Trophoblast cell (in vitro differentiated cells and primary cell): ENCODE measurements around the gene ETHE1.

Source experiments
- DNase-seq, 2 donors: peaks; one replicate each; pipeline ENCODE4 v3.0.0-alpha.2; 2016
- H2AFZ ChIP-seq: 2 replicates; pipeline ENCODE4 v1.6.1; 2013; ENCODE audit warnings: low read length, moderate library complexity, mild to moderate bottlenecking; ENCODE audit not compliant: insufficient read depth, poor library complexity
- H2AK5ac ChIP-seq: 2 replicates; pipeline ENCODE4 v1.6.1; 2013; ENCODE audit warnings: mild to moderate bottlenecking, low read length
- H2BK120ac ChIP-seq: 2 replicates; pipeline ENCODE4 v1.6.1; 2013; ENCODE audit warnings: low read length, mild to moderate bottlenecking, moderate library complexity; ENCODE audit not compliant: insufficient read depth, poor library complexity
- H2BK12ac ChIP-seq: 2 replicates; pipeline ENCODE4 v1.6.1; 2013; ENCODE audit warnings: mild to moderate bottlenecking, low read length, moderate library complexity
- H2BK5ac ChIP-seq: 2 replicates; pipeline ENCODE4 v1.6.1; 2013; ENCODE audit warnings: low read length, low read depth, moderate library complexity, mild to moderate bottlenecking; ENCODE audit not compliant: poor library complexity
- H3K14ac ChIP-seq: 2 replicates; pipeline ENCODE4 v1.6.1; 2013; ENCODE audit warnings: mild to moderate bottlenecking, low read length
- H3K18ac ChIP-seq: 2 replicates; pipeline ENCODE4 v1.6.1; 2013; ENCODE audit warnings: mild to moderate bottlenecking, low read length
- H3K23ac ChIP-seq: 2 replicates; pipeline ENCODE4 v1.6.1; 2013; ENCODE audit warnings: low read length
- H3K27ac ChIP-seq: 2 replicates; pipeline ENCODE4 v1.5.1; 2013; ENCODE audit warnings: low read depth, mild to moderate bottlenecking, inconsistent platforms, low read length, moderate library complexity
- H3K27me3 ChIP-seq: 2 replicates; pipeline ENCODE4 v1.6.1; 2013; ENCODE audit warnings: inconsistent platforms, mild to moderate bottlenecking, low read length, moderate library complexity; ENCODE audit not compliant: insufficient read depth
- H3K36me3 ChIP-seq, 2 experiments: 1 replicate in 1 of 2; 2 replicates in 1 of 2; pipeline ENCODE4 v1.6.1; 2013; ENCODE audit warnings: low read length in 2 of 2, mild to moderate bottlenecking in 2 of 2, moderate library complexity in 1 of 2; ENCODE audit not compliant: insufficient read depth in 2 of 2, control insufficient read depth in 1 of 2
- H3K4ac ChIP-seq: 2 replicates; pipeline ENCODE4 v1.6.1; 2013; ENCODE audit warnings: low read depth, mild to moderate bottlenecking, low read length, moderate library complexity
- H3K4me1 ChIP-seq, 2 experiments: 1 replicate in 1 of 2; 2 replicates in 1 of 2; pipeline ENCODE4 v1.6.1; 2013; ENCODE audit warnings: low read length in 2 of 2, mild to moderate bottlenecking in 2 of 2, moderate library complexity in 1 of 2; ENCODE audit not compliant: insufficient read depth in 2 of 2, control insufficient read depth in 1 of 2
- H3K4me2 ChIP-seq: 2 replicates; pipeline ENCODE4 v1.6.1; 2013; ENCODE audit warnings: inconsistent platforms, mild to moderate bottlenecking, low read length, moderate library complexity
- H3K4me3 ChIP-seq: 2 replicates; pipeline ENCODE4 v1.5.1; 2013; ENCODE audit warnings: mild to moderate bottlenecking, low read depth, low read length, inconsistent platforms
- H3K79me1 ChIP-seq: one replicate; pipeline ENCODE4 v1.6.1; 2013; ENCODE audit warnings: low read length
- H3K79me2 ChIP-seq: 2 replicates; pipeline ENCODE4 v1.6.1; 2013; ENCODE audit warnings: low read length, mild to moderate bottlenecking; ENCODE audit not compliant: control insufficient read depth, insufficient read depth, poor library complexity
- H3K9ac ChIP-seq: 2 replicates; pipeline ENCODE4 v1.6.1; 2013; ENCODE audit warnings: mild to moderate bottlenecking, low read length
- H3K9me3 ChIP-seq: 2 replicates; pipeline ENCODE4 v1.6.1; 2013; ENCODE audit warnings: low read depth, mild to moderate bottlenecking, control low read depth, inconsistent platforms, low read length; ENCODE audit not compliant: insufficient read depth
- H4K12ac ChIP-seq: 2 replicates; pipeline ENCODE4 v1.6.1; 2013; ENCODE audit warnings: low read depth, mild to moderate bottlenecking, low read length, moderate library complexity
- H4K8ac ChIP-seq: 2 replicates; pipeline ENCODE4 v1.6.1; 2013; ENCODE audit warnings: low read depth, mild to moderate bottlenecking, low read length, moderate library complexity
- H4K91ac ChIP-seq: one replicate; pipeline ENCODE4 v1.6.1; 2013; ENCODE audit warnings: low read depth, mild to moderate bottlenecking, low read length, moderate library complexity
- WGBS: extraction: QIAGEN DNeasy Blood & Tissue Kit; methylation state at CpG from one replicate; pipeline ENCODE4 v1.1.7; 2013; ENCODE audit warnings: missing lambda C conversion rate; ENCODE audit not compliant: insufficient read length, insufficient coverage; ENCODE audit errors: extremely low coverage; 5-methylcytosine and 5-hydroxymethylcytosine counted together

The ETHE1 gene

DNA sequence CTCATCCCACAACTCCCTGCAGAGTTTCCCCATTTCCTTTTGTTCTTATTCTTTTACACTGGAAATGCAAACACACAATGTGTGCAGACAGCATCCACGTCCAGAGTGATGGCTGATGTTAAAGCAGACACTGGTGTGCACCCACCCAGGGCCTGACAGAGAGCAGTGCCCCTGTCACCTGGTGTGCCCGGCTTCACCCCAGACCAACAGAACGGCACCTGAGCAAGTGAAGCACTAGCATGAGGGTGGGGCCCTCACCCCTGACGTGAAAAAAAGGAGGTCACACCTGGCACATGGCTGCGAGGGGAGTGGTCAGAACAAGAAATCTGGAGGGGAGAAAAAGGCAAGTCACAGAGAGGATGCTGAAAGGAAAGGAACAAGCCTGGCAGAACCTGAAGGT is 18.3 kb upstream of the ETHE1 start:
- H3K27me3 ChIP-seq, result no peaks in the 10 kb centered on the region
- no peak overlapping the region for H4K12ac ChIP-seq
- H3K9me3 ChIP-seq, result peaks cover 4% of the 10 kb centered on the region
- H3K4me1 ChIP-seq, result no peaks in the 10 kb centered on the region
- H3K4me3 ChIP-seq, result no peak overlapping the region
- no peak overlapping the region for H4K8ac ChIP-seq
- H4K91ac ChIP-seq, result no peak overlapping the region
- no peak overlapping the region for H2BK5ac ChIP-seq
- no peak overlapping the region for H3K4ac ChIP-seq
- no CpG with 5 or more reads among the region's 5 CpGs for WGBS
- no peak overlapping the region for H2BK12ac ChIP-seq
- no peak overlapping the region for H3K9ac ChIP-seq
- no peak overlapping the region for H2BK120ac ChIP-seq
- no peak overlapping the region for H3K4me2 ChIP-seq
- no peak for DNase-seq
- H3K79me1 ChIP-seq, result no peaks in the 10 kb centered on the region
- H3K14ac ChIP-seq, result no peak overlapping the region
- no peak overlapping the region for H2AFZ ChIP-seq
- H3K27ac ChIP-seq, result no peak overlapping the region
- no peak overlapping the region for H3K23ac ChIP-seq
- no peak overlapping the region for H3K18ac ChIP-seq
- H2AK5ac ChIP-seq, result no peak overlapping the region
- peaks cover 55 to 69% of the 10 kb centered on the region in 2 experiments for H3K36me3 ChIP-seq
- no peaks in the 10 kb centered on the region for H3K79me2 ChIP-seq

DNA sequence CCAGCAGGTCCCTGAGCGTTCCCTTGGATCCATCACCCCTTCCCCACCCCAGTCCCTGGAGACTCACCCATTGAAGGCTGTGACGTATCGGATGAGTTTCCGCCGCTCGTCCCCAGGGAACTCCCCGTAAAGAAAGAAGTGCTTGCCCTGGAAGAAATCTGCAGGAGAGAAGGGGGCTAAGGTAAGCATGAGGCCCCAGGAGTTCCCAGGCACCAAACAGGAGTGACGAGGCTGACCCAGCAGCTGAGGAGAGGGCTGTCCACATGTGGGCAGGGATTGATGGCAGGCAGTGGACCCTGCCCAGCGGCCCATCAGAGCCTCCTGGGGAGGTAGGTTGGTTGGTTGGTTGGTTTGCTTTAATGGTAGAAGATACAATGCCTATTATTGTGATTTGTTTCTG is 17.1 kb upstream of the ETHE1 start:
- DNase-seq, result no peak
- no peak overlapping the region for H2AK5ac ChIP-seq
- H3K18ac ChIP-seq, result no peak overlapping the region
- H3K27ac ChIP-seq, result no peak overlapping the region
- no peak overlapping the region for H3K14ac ChIP-seq
- H3K79me1 ChIP-seq, result no peaks in the 10 kb centered on the region
- no peak overlapping the region for H2BK120ac ChIP-seq
- WGBS, result no CpG with 5 or more reads among the region's 9 CpGs
- H3K36me3 ChIP-seq, result peaks cover 57 to 70% of the 10 kb centered on the region in 2 experiments
- H3K4me3 ChIP-seq, result no peak overlapping the region
- no peak overlapping the region for H4K12ac ChIP-seq
- H4K91ac ChIP-seq, result no peak overlapping the region
- H3K79me2 ChIP-seq, result no peaks in the 10 kb centered on the region
- H3K9ac ChIP-seq, result no peak overlapping the region
- H3K4ac ChIP-seq, result no peak overlapping the region
- H3K9me3 ChIP-seq, result peaks cover 4% of the 10 kb centered on the region
- no peak overlapping the region for H3K4me2 ChIP-seq
- H2BK5ac ChIP-seq, result no peak overlapping the region
- no peak overlapping the region for H4K8ac ChIP-seq
- no peaks in the 10 kb centered on the region for H3K4me1 ChIP-seq
- no peak overlapping the region for H2BK12ac ChIP-seq
- no peak overlapping the region for H2AFZ ChIP-seq
- H3K23ac ChIP-seq, result no peak overlapping the region
- H3K27me3 ChIP-seq, result no peaks in the 10 kb centered on the region

DNA sequence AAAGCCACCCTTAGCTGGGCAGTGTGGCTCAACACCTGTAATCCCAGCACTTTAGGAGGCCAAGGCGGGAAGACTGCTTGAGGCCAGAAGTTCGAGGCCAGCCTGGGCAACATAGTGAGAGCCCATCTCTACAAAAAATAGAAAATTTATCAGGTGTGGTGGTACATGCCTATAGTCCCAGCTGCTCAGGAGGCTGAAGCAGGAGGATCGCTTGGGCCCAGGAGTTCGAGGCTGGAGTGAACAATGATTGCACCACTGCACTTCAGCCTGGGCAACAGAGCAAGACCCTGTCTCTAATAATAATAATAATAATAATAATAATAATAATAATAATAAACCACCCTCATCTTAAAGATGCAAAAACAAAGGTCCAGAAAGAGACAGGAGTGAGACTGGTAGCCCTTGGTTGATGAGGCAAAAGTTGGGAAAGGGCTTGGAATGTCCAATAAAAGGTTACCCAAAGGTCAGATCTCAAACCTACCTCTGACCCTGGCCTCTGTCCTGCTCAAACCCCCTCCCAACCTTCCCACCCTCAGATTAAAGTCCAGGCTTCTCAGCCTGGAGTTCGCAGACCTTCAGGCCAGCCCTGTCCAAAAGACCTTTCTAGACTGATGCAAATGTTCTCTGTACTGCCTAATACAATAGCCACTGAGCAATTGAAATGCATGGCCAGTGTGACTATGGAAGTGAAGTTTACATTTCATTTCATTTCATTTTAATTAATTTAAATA is 15.1 kb upstream of the ETHE1 start:
- no peak overlapping the region for H2BK120ac ChIP-seq
- H2BK5ac ChIP-seq, result no peak overlapping the region
- peaks cover 4% of the 10 kb centered on the region for H3K9me3 ChIP-seq
- H3K27me3 ChIP-seq, result no peaks in the 10 kb centered on the region
- H3K4me3 ChIP-seq, result no peak overlapping the region
- H3K23ac ChIP-seq, result no peak overlapping the region
- H4K8ac ChIP-seq, result no peak overlapping the region
- no CpG with 5 or more reads among the region's 5 CpGs for WGBS
- no peak overlapping the region for H4K12ac ChIP-seq
- H3K36me3 ChIP-seq, result peaks cover 64 to 81% of the 10 kb centered on the region in 2 experiments
- H3K4me1 ChIP-seq, result no peaks in the 10 kb centered on the region
- no peak overlapping the region for H2AFZ ChIP-seq
- no peak overlapping the region for H3K4me2 ChIP-seq
- H3K79me1 ChIP-seq, result no peaks in the 10 kb centered on the region
- no peak overlapping the region for H4K91ac ChIP-seq
- no peak overlapping the region for H2AK5ac ChIP-seq
- no peaks in the 10 kb centered on the region for H3K79me2 ChIP-seq
- H3K18ac ChIP-seq, result no peak overlapping the region
- no peak overlapping the region for H2BK12ac ChIP-seq
- H3K4ac ChIP-seq, result no peak overlapping the region
- no peak for DNase-seq
- H3K9ac ChIP-seq, result no peak overlapping the region
- no peak overlapping the region for H3K14ac ChIP-seq
- H3K27ac ChIP-seq, result no peak overlapping the region

DNA sequence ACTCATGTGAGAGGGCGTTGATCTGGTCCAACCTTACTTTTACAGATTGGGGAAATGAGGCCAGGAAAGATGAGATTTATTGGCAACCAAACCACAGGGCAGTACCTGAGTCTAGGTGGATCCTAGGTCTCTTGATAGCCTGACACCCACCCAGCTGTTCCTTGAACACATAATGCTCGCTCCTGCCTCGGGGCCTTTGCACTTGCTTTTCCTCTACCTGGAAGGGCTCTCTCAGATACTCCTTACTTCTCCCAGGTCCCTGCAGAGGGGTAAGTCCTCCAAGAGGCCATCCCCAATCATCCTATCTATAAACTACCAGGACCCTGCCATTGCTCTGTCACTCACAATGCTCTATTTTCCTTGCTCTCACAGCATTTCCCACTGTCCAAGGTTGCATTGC is 13.4 kb upstream of the ETHE1 start:
- H2AK5ac ChIP-seq, result no peak overlapping the region
- H3K79me1 ChIP-seq, result no peaks in the 10 kb centered on the region
- H3K4me2 ChIP-seq, result no peak overlapping the region
- no peak overlapping the region for H3K4ac ChIP-seq
- H2BK120ac ChIP-seq, result no peak overlapping the region
- H3K4me3 ChIP-seq, result no peak overlapping the region
- H3K23ac ChIP-seq, result no peak overlapping the region
- no peak overlapping the region for H4K8ac ChIP-seq
- no peak overlapping the region for H2BK12ac ChIP-seq
- H3K36me3 ChIP-seq, result peaks cover 52 to 71% of the 10 kb centered on the region in 2 experiments
- no CpG with 5 or more reads among the region's 3 CpGs for WGBS
- no peak overlapping the region for H3K14ac ChIP-seq
- peaks cover 0 to 2% of the 10 kb centered on the region in 2 experiments for H3K4me1 ChIP-seq
- peaks cover 2% of the 10 kb centered on the region for H3K9me3 ChIP-seq
- H3K27ac ChIP-seq, result no peak overlapping the region
- DNase-seq, result no peak
- H3K27me3 ChIP-seq, result no peaks in the 10 kb centered on the region
- H4K12ac ChIP-seq, result no peak overlapping the region
- no peaks in the 10 kb centered on the region for H3K79me2 ChIP-seq
- no peak overlapping the region for H3K9ac ChIP-seq
- no peak overlapping the region for H2AFZ ChIP-seq
- H2BK5ac ChIP-seq, result no peak overlapping the region
- no peak overlapping the region for H4K91ac ChIP-seq
- no peak overlapping the region for H3K18ac ChIP-seq
